Uterus (tissue), 4 donors: ENCODE data around the gene ALLC. TPM values are rescaled to one million over a fixed set of nuclear protein-coding genes. Genes with fewer than 3 reads are reported as not detected.

Experiments
- DNase-seq, 2 donors: peaks; one replicate each; pipeline ENCODE4 v3.0.0-alpha.2; 2019 to 2020
- H3K27ac ChIP-seq, 2 donors: fragments of 200-600 bp; sonication (generic); 1 replicate in 1 of 2; 2 replicates in 1 of 2; pipeline ENCODE4 v1.5.1; 2016 to 2018
- H3K27me3 ChIP-seq, 2 donors: fragments of 200-600 bp; sonication (generic); one replicate each; pipeline ENCODE4 v1.5.1; 2018 to 2019; ENCODE audit warnings: control low read depth in 1 of 2
- H3K36me3 ChIP-seq, 2 donors: fragments of 200-600 bp; sonication (generic); one replicate each; pipeline ENCODE4 v1.5.1; 2019; ENCODE audit warnings: control low read depth in 1 of 2
- H3K4me1 ChIP-seq, 2 donors: fragments of 200-600 bp; sonication (generic); one replicate each; pipeline ENCODE4 v1.5.1; 2018 to 2019; ENCODE audit warnings: control low read depth in 1 of 2
- H3K4me3 ChIP-seq, 2 donors: fragments of 200-600 bp; sonication (generic); 1 replicate in 1 of 2; 2 replicates in 1 of 2; pipeline ENCODE4 v1.5.1; 2018 to 2019; ENCODE audit warnings: mild to moderate bottlenecking in 1 of 2
- H3K9me3 ChIP-seq, 2 donors: fragments of 200-600 bp; sonication (generic); one replicate each; pipeline ENCODE4 v1.5.1; 2019; ENCODE audit warnings: control low read depth in 1 of 2
- CTCF ChIP-seq, 4 experiments: fragments of 200-600 bp in 2 of 4; fragments of 450-650 bp in 2 of 4; sonication (generic) in 2 of 4; IDR thresholded peaks; one replicate each; pipeline ENCODE4 v1.5.1; 2016 to 2019; ENCODE audit warnings: antibody characterized with exemption in 4 of 4, mild to moderate bottlenecking in 2 of 4, moderate library complexity in 1 of 4
- POLR2A ChIP-seq, 2 donors: fragments of 450-650 bp; IDR thresholded peaks; one replicate each; pipeline ENCODE4 v1.6.1; 2016; ENCODE audit warnings: antibody characterized with exemption in 2 of 2, mild to moderate bottlenecking in 1 of 2, moderate library complexity in 1 of 2
- intact Hi-C: fragments of 100-400 bp; cut with DNase I; formaldehyde crosslinking; loops from one replicate; pipeline ENCODE4 v1.15.1; 2023; ENCODE audit warnings: low total_unique reads
- total RNA-seq, 4 donors: library from RNA; depleted of rRNA in 3 of 4; stranded (reverse); fragments of >200 nt in 3 of 4; gene quantifications; one replicate each; pipeline versions ENCODE4 v1.1.0 to v1.2.4, GENCODE V29; 2014 to 2023
- donor health status: DM: yes; HTN: yes; CAD: no.

The ALLC gene
- total RNA-seq, 4 donors from 2014 or later: not detected

GRCh38 chr2:3675687-3676086 is 17.7 kb downstream of the ALLC start:
- Histone ChIP-seq H3K9me3 (no peaks in the 10 kb centered on the region), H3K27me3 (no peaks in the 10 kb centered on the region), H3K36me3 (no peaks in the 10 kb centered on the region), H3K27ac (no peak overlapping the region), H3K4me3 (no peak overlapping the region), H3K4me1 (no peaks in the 10 kb centered on the region)
- intact Hi-C loops: no loop called here
- TF ChIP-seq POLR2A (IDR thresholded peaks at IDR 0.05) (no peak), CTCF (IDR thresholded peaks at IDR 0.05) (no peak)
- DNase-seq: no peak

GRCh38 chr2:3677436-3677835 is 19.4 kb downstream of the ALLC start:
- H3K9me3 ChIP-seq: no peaks in the 10 kb centered on the region
- intact Hi-C loops: no loop called here
- no peaks in the 10 kb centered on the region for H3K4me1 ChIP-seq
- H3K4me3 ChIP-seq: no peak overlapping the region
- no peak overlapping the region for H3K27ac ChIP-seq
- no peaks in the 10 kb centered on the region for H3K27me3 ChIP-seq
- TF ChIP-seq POLR2A (IDR thresholded peaks at IDR 0.05): no peak
- no peak for TF ChIP-seq CTCF (IDR thresholded peaks at IDR 0.05)
- H3K36me3 ChIP-seq: no peaks in the 10 kb centered on the region
- DNase-seq: no peak

GRCh38 chr2:3678212-3678611 is 20.2 kb downstream of the ALLC start:
- H3K27me3 ChIP-seq: no peaks in the 10 kb centered on the region
- intact Hi-C loops: no loop called here
- H3K36me3 ChIP-seq: no peaks in the 10 kb centered on the region
- no peak overlapping the region for H3K27ac ChIP-seq
- no peak for DNase-seq
- no peak for TF ChIP-seq POLR2A (IDR thresholded peaks at IDR 0.05)
- H3K4me1 ChIP-seq: no peaks in the 10 kb centered on the region
- no peak overlapping the region for H3K4me3 ChIP-seq
- no peaks in the 10 kb centered on the region for H3K9me3 ChIP-seq

GRCh38 chr2:3679180-3679579 is 21.2 kb downstream of the ALLC start:
- intact Hi-C loops: no loop called here
- Histone ChIP-seq H3K27me3 (no peaks in the 10 kb centered on the region), H3K36me3 (no peaks in the 10 kb centered on the region), H3K27ac (no peak overlapping the region), H3K4me1 (no peaks in the 10 kb centered on the region), H3K4me3 (no peak overlapping the region), H3K9me3 (no peaks in the 10 kb centered on the region)
- DNase-seq: no peak
- TF ChIP-seq CTCF (IDR thresholded peaks at IDR 0.05) (no peak), POLR2A (IDR thresholded peaks at IDR 0.05) (no peak)

- no peaks in the 10 kb centered on the region for H3K4me1 ChIP-seq
- H3K4me3 ChIP-seq: no peak overlapping the region
- TF ChIP-seq CTCF (IDR thresholded peaks at IDR 0.05) (no peak), POLR2A (IDR thresholded peaks at IDR 0.05) (no peak)
- no peak for DNase-seq
- intact Hi-C loops: no loop called here
- H3K27me3 ChIP-seq: no peaks in the 10 kb centered on the region
- no peak overlapping the region for H3K27ac ChIP-seq
- H3K36me3 ChIP-seq: no peaks in the 10 kb centered on the region
- H3K9me3 ChIP-seq: no peaks in the 10 kb centered on the region
These were observed 21.8 kb downstream of the ALLC start for GRCh38 chr2:3679616-3680393.
